HepG2 (cell line): ENCODE results near the gene DDX59.
A peak's percentile ranks its signal among the peaks of the same experiment; 100 is the strongest.

Experiments used
- CHD4 ChIP-seq: fragments of 200-600 bp; sonication (generic); IDR thresholded peaks from 2 replicates; pipeline ENCODE4 v1.7.0; 2017; ENCODE audit warnings: mild to moderate bottlenecking, low read length, borderline replicate concordance
- FOXO1 ChIP-seq: sonication (generic); formaldehyde crosslinking; IDR thresholded peaks from 2 replicates; pipeline ENCODE4 v1.4.0; 2020; ENCODE audit warnings: missing genetic modification reagents
- PRDM4 ChIP-seq: sonication (generic); formaldehyde crosslinking; IDR thresholded peaks from 2 replicates; pipeline ENCODE4 v1.9.0; 2021; ENCODE audit warnings: missing genetic modification reagents, borderline replicate concordance
- YY1 ChIP-seq: IDR thresholded peaks from 2 replicates; pipeline ENCODE4 v1.6.1; 2011; ENCODE audit warnings: low read length, low read depth, moderate library complexity, mild to moderate bottlenecking; ENCODE audit not compliant: insufficient read depth, insufficient replicate concordance

GRCh38 chr1:200669314-200670241 lies at the start of gene DDX59:
- no peak for TF ChIP-seq CHD4
- no peak; the same call in 1 of the 2 replicates for TF ChIP-seq FOXO1 (CRISPR knock-in tag)
- peak; percentile 12 for TF ChIP-seq YY1
- no peak for TF ChIP-seq PRDM4 (CRISPR knock-in tag)
